HCT116 (cell line): ENCODE measurements around the gene DYNLRB1. TPM values are rescaled to one million over a fixed set of nuclear protein-coding genes. Genes with fewer than 3 reads are reported as not detected.

Experiments used
- ATAC-seq: fragments of 200-7000 bp; cut with Tn5 transposase; 2 replicates; pipeline ENCODE4 v1.9.1; 2020; ENCODE audit warnings: mild to moderate bottlenecking, moderate library complexity
- BruUV-seq: library from RNA; stranded (reverse); fragments of 400-500 nt; replicated peaks from 2 replicates; lab custom pipeline; 2021; lab: Mats Ljungman, UMichigan
- CTCF ChIA-PET: fragments of 300-600 bp; sonication (Branson Sonifier 250); formaldehyde crosslinking; loops from one replicate; lab custom pipeline; 2021; ENCODE audit warnings: antibody characterized with exemption; lab: Charles Lee
- POLR2A ChIA-PET: fragments of 300-600, 350-600 bp; sonication (Branson Sonifier 250); formaldehyde crosslinking; loops from one replicate; lab custom pipeline; 2021; ENCODE audit warnings: antibody characterized with exemption; lab: Charles Lee
- RAD21 ChIA-PET, 2 experiments: fragments of 300-600 bp; sonication (Branson Sonifier 250); formaldehyde crosslinking; loops; one replicate each; lab custom pipeline; 2023; ENCODE audit warnings: low total read pairs in 2 of 2; ENCODE audit not compliant: uncharacterized antibody in 2 of 2, unreplicated experiment in 2 of 2, low non-redundant PET in 1 of 2; lab: Charles Lee
- DNase-seq: peaks from one replicate; pipeline ENCODE4 v3.0.0-alpha.2; 2010; ENCODE audit warnings: low read depth, low spot score
- H2AFZ ChIP-seq: fragments of 200-600 bp; shearing (Covaris generic), sonication (generic); 2 replicates; pipeline ENCODE4 v1.6.1; 2017; ENCODE audit warnings: low read depth, mixed run types, mixed read lengths, antibody characterized with exemption, low read length; ENCODE audit not compliant: poor library complexity, severe bottlenecking
- H3K27ac ChIP-seq: 2 replicates; pipeline ENCODE4 v1.5.1; 2012; ENCODE audit warnings: low read depth, low read length
- H3K27me3 ChIP-seq: fragments of 200-600 bp; sonication (generic); 2 replicates; pipeline ENCODE4 v1.6.1; 2016; ENCODE audit warnings: mixed run types, low read length, mixed read lengths; ENCODE audit not compliant: insufficient read depth
- H3K36me3 ChIP-seq, 2 experiments: fragments of 200-500 bp in 1 of 2; fragments of 200-600 bp in 1 of 2; sonication (Bioruptor generic) in 1 of 2; sonication (generic) in 1 of 2; 2 replicates each; pipeline versions ENCODE4 v1.5.1 to v1.6.1; 2014 to 2016; ENCODE audit warnings: low read length in 2 of 2, inconsistent platforms in 1 of 2, mixed read lengths in 1 of 2, mixed run types in 1 of 2; ENCODE audit not compliant: insufficient read depth in 2 of 2, control insufficient read depth in 1 of 2
- H3K4me1 ChIP-seq, 2 experiments: fragments of 200-600 bp in 1 of 2; sonication (generic) in 1 of 2; 2 replicates each; pipeline versions ENCODE4 v1.5.1 to v1.6.1; 2012 to 2017; ENCODE audit warnings: low read length in 2 of 2, inconsistent platforms in 1 of 2, mild to moderate bottlenecking in 1 of 2, mixed read lengths in 1 of 2, mixed run types in 1 of 2, moderate library complexity in 1 of 2; ENCODE audit not compliant: insufficient read depth in 2 of 2, control insufficient read depth in 1 of 2
- H3K4me2 ChIP-seq: fragments of 200-600 bp; sonication (generic); 2 replicates; pipeline ENCODE4 v1.6.1; 2017; ENCODE audit warnings: mixed run types, low read length, mixed read lengths
- H3K4me3 ChIP-seq, 2 experiments: fragments of 200-600 bp in 1 of 2; sonication (generic) in 1 of 2; replicated peaks in 1 of 2; 2 replicates each; pipeline ENCODE4 v1.5.1; 2011 to 2016; ENCODE audit warnings: low read length in 2 of 2, control low read depth in 1 of 2, low read depth in 1 of 2, mild to moderate bottlenecking in 1 of 2, mixed read lengths in 1 of 2, mixed run types in 1 of 2
- H3K79me2 ChIP-seq: fragments of 200-600 bp; sonication (generic); 2 replicates; pipeline ENCODE4 v1.6.1; 2017; ENCODE audit warnings: mild to moderate bottlenecking, mixed run types, low read length, moderate library complexity, mixed read lengths; ENCODE audit not compliant: insufficient read depth
- H3K9ac ChIP-seq: fragments of 200-600 bp; sonication (generic); 2 replicates; pipeline ENCODE4 v1.6.1; 2016; ENCODE audit warnings: low read length, mixed read lengths
- H3K9me2 ChIP-seq: fragments of 200-600 bp; sonication (generic), shearing (Covaris generic); 2 replicates; pipeline ENCODE4 v1.6.1; 2017; ENCODE audit warnings: mixed run types, mild to moderate bottlenecking, moderate library complexity; ENCODE audit not compliant: insufficient read depth
- H3K9me3 ChIP-seq, 2 experiments: fragments of 200-500 bp in 1 of 2; fragments of 200-600 bp in 1 of 2; sonication (Bioruptor generic) in 1 of 2; sonication (generic) in 1 of 2; 2 replicates each; pipeline ENCODE4 v1.6.1; 2014 to 2017; ENCODE audit warnings: low read length in 2 of 2, mixed read lengths in 2 of 2, inconsistent platforms in 1 of 2, low read depth in 1 of 2, mild to moderate bottlenecking in 1 of 2, mixed run types in 1 of 2, moderate library complexity in 1 of 2; ENCODE audit not compliant: control insufficient read depth in 1 of 2, insufficient read depth in 1 of 2
- H4K20me1 ChIP-seq: fragments of 200-600 bp; sonication (generic), shearing (Covaris generic); 2 replicates; pipeline ENCODE4 v1.6.1; 2017; ENCODE audit warnings: mixed run types, mild to moderate bottlenecking, moderate library complexity; ENCODE audit not compliant: insufficient read depth
- CBX3 ChIP-seq: IDR thresholded peaks from 2 replicates; pipeline ENCODE4 v1.6.1; 2012; ENCODE audit warnings: low read depth
- EGR1 ChIP-seq: IDR thresholded peaks from 2 replicates; pipeline ENCODE4 v1.6.1; 2012; ENCODE audit warnings: low read depth
- ELF1 ChIP-seq: IDR thresholded peaks from 2 replicates; pipeline ENCODE4 v1.6.1; 2012; ENCODE audit warnings: low read depth, borderline replicate concordance
- EZH2 ChIP-seq: fragments of 200-600 bp; sonication (generic); IDR thresholded peaks from 2 replicates; pipeline ENCODE4 v1.6.1; 2017; ENCODE audit warnings: antibody characterized with exemption, mixed run types
- JUND ChIP-seq: IDR thresholded peaks from 2 replicates; pipeline ENCODE4 v1.6.1; 2012
- POLR2A ChIP-seq: IDR thresholded peaks from 2 replicates; pipeline ENCODE4 v1.7.0; 2011; ENCODE audit warnings: borderline replicate concordance; ENCODE audit not compliant: insufficient read depth, insufficient read length; ENCODE audit errors: extremely low read depth
- SRF ChIP-seq: IDR thresholded peaks from 2 replicates; pipeline ENCODE4 v1.6.1; 2012; ENCODE audit warnings: low read depth
- TCF7L2 ChIP-seq: IDR thresholded peaks from 2 replicates; pipeline ENCODE4 v1.7.0; 2011; ENCODE audit warnings: borderline replicate concordance, inconsistent platforms; ENCODE audit not compliant: insufficient read depth, insufficient read length; ENCODE audit errors: extremely low read depth
- YY1 ChIP-seq: IDR thresholded peaks from 2 replicates; pipeline ENCODE4 v1.6.1; 2011; ENCODE audit warnings: low read length, low read depth, moderate library complexity, mild to moderate bottlenecking; ENCODE audit not compliant: insufficient replicate concordance; ENCODE audit errors: extremely low read depth
- ZFX ChIP-seq: fragments of 450-650 bp; IDR thresholded peaks from 2 replicates; pipeline ENCODE4 v1.6.1; 2017
- intact Hi-C: fragments of 100-400 bp; cut with micrococcal nuclease; formaldehyde crosslinking; loops from 2 replicates; pipeline ENCODE4 v1.10.0; 2022
- total RNA-seq: library from RNA; stranded (reverse); gene quantifications from one replicate; pipeline ENCODE4 v1.2.1, GENCODE V29; 2021; ENCODE audit not compliant: unreplicated experiment
- TF ChIP-seq, protein P1 (sequence below): IDR thresholded peaks from 2 replicates; pipeline ENCODE4 v1.6.1; 2012; ENCODE audit warnings: low read depth
- TF ChIP-seq, protein P2 (sequence below): IDR thresholded peaks from 2 replicates; pipeline ENCODE4 v1.6.1; 2011; ENCODE audit warnings: mild to moderate bottlenecking, low read length, moderate library complexity; ENCODE audit not compliant: insufficient replicate concordance; ENCODE audit errors: extremely low read depth
- TF ChIP-seq, protein P3 (sequence below): IDR thresholded peaks from 2 replicates; pipeline ENCODE4 v1.6.1; 2012

Gene DYNLRB1
- total RNA-seq, 1 experiment from 2014 or later, result 106 TPM

DNA sequence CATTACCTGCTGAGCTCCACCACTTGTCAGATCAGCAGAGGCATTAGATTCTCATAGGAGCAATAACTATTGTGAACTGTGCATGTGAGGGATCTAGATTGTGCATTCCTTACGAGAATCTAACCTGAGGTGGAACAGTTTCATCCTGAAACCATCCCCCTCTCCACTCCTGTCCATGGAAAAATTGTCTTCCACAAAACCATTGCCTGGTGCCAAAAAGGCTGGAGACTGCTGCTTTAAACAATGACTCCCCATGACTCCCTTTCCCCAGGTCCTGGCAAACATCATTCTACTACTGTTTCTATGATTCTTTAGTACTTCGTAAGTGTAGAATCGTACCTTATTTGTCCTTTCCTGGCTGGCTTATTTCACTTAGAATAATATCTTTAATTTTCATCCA is 9.7 kb upstream of the DYNLRB1 start:
- ChIA-PET POLR2A (interaction anchor here (1.4 kb wide), 1 partner anchor 199 kb away, joined by 3 read pairs; no protein-coding TSS in a partner anchor), RAD21 (no interaction called here), CTCF (interaction anchor here (1.5 kb wide), 1 partner anchor 194 kb away, joined by 5 read pairs; no protein-coding TSS in a partner anchor)

DNA sequence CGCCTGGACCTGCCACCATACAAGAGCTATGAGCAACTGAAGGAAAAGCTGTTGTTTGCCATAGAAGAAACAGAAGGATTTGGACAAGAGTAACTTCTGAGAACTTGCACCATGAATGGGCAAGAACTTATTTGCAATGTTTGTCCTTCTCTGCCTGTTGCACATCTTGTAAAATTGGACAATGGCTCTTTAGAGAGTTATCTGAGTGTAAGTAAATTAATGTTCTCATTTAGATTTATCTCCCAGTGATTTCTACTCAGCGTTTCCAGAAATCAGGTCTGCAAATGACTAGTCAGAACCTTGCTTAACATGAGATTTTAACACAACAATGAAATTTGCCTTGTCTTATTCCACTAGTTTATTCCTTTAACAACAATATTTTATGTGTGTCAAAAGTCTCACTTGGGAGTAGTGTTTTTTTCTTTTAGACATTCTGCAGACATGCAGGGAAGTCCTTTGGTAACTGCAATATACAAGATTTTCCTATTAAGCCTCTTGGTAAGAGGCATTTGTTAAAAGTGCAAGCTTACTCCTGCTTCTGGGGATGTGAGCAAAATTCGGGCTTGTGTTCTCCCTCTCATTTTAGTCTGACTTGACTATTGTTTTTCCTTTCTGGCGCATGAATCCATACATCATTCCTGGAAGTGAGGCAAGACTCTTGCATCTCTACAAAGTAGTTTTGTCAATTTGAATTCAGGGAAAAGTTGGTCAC is 8.4 kb upstream of the DYNLRB1 start:
- Histone ChIP-seq H3K27ac (no peak overlapping the region), H3K4me1 (no peaks in the 10 kb centered on the region), H4K20me1 (no peaks in the 10 kb centered on the region), H3K4me2 (no peak overlapping the region), H3K36me3 (peaks cover 17 to 29% of the 10 kb centered on the region in 2 experiments), H3K4me3 (no peak overlapping the region), H3K9ac (no peak overlapping the region), H3K79me2 (no peaks in the 10 kb centered on the region), H2AFZ (no peak overlapping the region), H3K9me3 (no peaks in the 10 kb centered on the region), H3K9me2 (no peaks in the 10 kb centered on the region), H3K27me3 (no peaks in the 10 kb centered on the region)
- BruUV-seq, result no TSS peak
- DNase-seq, result no peak
- intact Hi-C loops, result no loop called here
- POLR2A ChIA-PET, result no interaction called here
- CTCF ChIA-PET, result interaction anchor here (0.6 kb wide), 1 partner anchor 755 kb away, joined by 3 read pairs; no protein-coding TSS in a partner anchor
- no peak for ATAC-seq
- RAD21 ChIA-PET, result no interaction called here
- TF ChIP-seq, protein P1, sequence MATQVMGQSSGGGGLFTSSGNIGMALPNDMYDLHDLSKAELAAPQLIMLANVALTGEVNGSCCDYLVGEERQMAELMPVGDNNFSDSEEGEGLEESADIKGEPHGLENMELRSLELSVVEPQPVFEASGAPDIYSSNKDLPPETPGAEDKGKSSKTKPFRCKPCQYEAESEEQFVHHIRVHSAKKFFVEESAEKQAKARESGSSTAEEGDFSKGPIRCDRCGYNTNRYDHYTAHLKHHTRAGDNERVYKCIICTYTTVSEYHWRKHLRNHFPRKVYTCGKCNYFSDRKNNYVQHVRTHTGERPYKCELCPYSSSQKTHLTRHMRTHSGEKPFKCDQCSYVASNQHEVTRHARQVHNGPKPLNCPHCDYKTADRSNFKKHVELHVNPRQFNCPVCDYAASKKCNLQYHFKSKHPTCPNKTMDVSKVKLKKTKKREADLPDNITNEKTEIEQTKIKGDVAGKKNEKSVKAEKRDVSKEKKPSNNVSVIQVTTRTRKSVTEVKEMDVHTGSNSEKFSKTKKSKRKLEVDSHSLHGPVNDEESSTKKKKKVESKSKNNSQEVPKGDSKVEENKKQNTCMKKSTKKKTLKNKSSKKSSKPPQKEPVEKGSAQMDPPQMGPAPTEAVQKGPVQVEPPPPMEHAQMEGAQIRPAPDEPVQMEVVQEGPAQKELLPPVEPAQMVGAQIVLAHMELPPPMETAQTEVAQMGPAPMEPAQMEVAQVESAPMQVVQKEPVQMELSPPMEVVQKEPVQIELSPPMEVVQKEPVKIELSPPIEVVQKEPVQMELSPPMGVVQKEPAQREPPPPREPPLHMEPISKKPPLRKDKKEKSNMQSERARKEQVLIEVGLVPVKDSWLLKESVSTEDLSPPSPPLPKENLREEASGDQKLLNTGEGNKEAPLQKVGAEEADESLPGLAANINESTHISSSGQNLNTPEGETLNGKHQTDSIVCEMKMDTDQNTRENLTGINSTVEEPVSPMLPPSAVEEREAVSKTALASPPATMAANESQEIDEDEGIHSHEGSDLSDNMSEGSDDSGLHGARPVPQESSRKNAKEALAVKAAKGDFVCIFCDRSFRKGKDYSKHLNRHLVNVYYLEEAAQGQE, result no peak
- TF ChIP-seq ELF1 (no peak), JUND (no peak), CBX3 (no peak), POLR2A (no peak), EZH2 (no peak), EGR1 (no peak), TCF7L2 (no peak), YY1 (no peak)
- TF ChIP-seq, protein P2, sequence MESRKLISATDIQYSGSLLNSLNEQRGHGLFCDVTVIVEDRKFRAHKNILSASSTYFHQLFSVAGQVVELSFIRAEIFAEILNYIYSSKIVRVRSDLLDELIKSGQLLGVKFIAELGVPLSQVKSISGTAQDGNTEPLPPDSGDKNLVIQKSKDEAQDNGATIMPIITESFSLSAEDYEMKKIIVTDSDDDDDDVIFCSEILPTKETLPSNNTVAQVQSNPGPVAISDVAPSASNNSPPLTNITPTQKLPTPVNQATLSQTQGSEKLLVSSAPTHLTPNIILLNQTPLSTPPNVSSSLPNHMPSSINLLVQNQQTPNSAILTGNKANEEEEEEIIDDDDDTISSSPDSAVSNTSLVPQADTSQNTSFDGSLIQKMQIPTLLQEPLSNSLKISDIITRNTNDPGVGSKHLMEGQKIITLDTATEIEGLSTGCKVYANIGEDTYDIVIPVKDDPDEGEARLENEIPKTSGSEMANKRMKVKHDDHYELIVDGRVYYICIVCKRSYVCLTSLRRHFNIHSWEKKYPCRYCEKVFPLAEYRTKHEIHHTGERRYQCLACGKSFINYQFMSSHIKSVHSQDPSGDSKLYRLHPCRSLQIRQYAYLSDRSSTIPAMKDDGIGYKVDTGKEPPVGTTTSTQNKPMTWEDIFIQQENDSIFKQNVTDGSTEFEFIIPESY, result no peak
- TF ChIP-seq, protein P3, sequence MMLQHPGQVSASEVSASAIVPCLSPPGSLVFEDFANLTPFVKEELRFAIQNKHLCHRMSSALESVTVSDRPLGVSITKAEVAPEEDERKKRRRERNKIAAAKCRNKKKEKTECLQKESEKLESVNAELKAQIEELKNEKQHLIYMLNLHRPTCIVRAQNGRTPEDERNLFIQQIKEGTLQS, result no peak

More for the DNA sequence above, 9.7 kb upstream of the DYNLRB1 start:
- peaks cover 17 to 28% of the 10 kb centered on the region in 2 experiments for H3K36me3 ChIP-seq
- ATAC-seq, result no peak
- TF ChIP-seq ZFX (no peak), SRF (no peak)
- TF ChIP-seq, protein P3, result no peak
- TF ChIP-seq, all 23 proteins: peak for 0
- Histone ChIP-seq H3K9me3 (no peaks in the 10 kb centered on the region), H3K9me2 (no peaks in the 10 kb centered on the region), H2AFZ (no peak overlapping the region), H4K20me1 (no peaks in the 10 kb centered on the region; the same call in 1 of the 2 replicates), H3K27ac (no peak overlapping the region), H3K9ac (no peak overlapping the region), H3K4me3 (no peak overlapping the region), H3K4me1 (no peaks in the 10 kb centered on the region), H3K4me2 (no peak overlapping the region), H3K79me2 (0 out of 2 replicates have a peak, but pooled peaks cover 4% of the 10 kb centered on the region), H3K27me3 (no peaks in the 10 kb centered on the region)
- no peak for DNase-seq
- BruUV-seq, result no TSS peak
- intact Hi-C loops, result no loop called here
